GM12891 (cell line): Measurements from ENCODE around the gene VAV3.

Experiments
- DNase-seq: peaks from one replicate; pipeline ENCODE4 v3.0.0; 2011; ENCODE audit warnings: low spot score; ENCODE audit not compliant: insufficient read length
- FAIRE-seq: peaks from 2 replicates; lab custom pipeline; 2011; peaks lifted over from hg19 to GRCh38; lab: Jason Lieb, UNC
- PAX5 ChIP-seq: IDR thresholded peaks from 2 replicates; pipeline ENCODE4 v1.6.1; 2011; ENCODE audit warnings: low read length, moderate library complexity, mild to moderate bottlenecking; ENCODE audit not compliant: insufficient read depth, severe bottlenecking
- POLR2A ChIP-seq: IDR thresholded peaks from 2 replicates; pipeline ENCODE4 v1.6.1; 2011; ENCODE audit warnings: low read depth, low read length, control low read depth
- POLR2AphosphoS5 ChIP-seq: IDR thresholded peaks from 2 replicates; pipeline ENCODE4 v1.6.1; 2011; ENCODE audit warnings: low read depth, low read length, control low read depth
- POU2F2 ChIP-seq: IDR thresholded peaks from 2 replicates; pipeline ENCODE4 v1.6.1; 2011; ENCODE audit warnings: low read depth, mild to moderate bottlenecking, control low read depth, low read length, moderate library complexity
- SPI1 ChIP-seq: IDR thresholded peaks from 2 replicates; pipeline ENCODE4 v1.6.1; 2011; ENCODE audit warnings: low read depth, low read length, control low read depth
- TAF1 ChIP-seq: IDR thresholded peaks from 2 replicates; pipeline ENCODE4 v1.6.1; 2011; ENCODE audit warnings: low read depth, low read length, control low read depth

The VAV3 gene

DNA sequence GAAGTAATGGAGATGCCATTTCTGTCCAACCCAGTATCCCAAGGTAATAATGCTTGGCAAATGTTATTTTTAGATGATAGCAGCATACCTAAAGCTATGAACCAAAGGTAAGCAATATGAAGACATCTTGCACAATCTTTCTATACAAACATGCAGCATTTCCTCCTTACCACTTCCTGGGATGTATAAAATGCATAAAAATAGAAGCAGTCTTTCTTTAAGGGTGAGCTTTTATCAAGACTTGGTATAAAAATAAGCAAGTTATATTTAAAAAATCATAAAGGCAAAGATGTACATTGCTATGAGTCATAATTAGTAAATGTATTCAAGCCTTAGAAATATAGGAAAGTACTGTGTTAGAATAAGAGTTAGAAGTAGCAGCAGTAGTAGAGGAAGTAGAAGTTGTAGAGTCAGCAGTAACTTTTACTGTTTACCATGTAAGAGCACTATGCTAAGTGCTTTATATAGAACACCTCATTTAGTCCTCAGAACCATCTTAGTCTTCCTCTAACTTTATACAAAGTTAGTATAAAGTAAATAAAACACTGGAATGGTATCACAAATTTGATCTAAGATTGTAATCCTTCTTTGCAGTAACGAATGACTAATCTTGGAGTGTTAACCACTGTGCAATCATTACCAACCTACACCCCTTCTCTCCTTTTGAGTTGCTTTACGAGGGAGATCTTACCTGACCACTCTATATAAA, 371.3 kb downstream of the VAV3 start:
- DNase-seq (no peak), FAIRE-seq (no peak)
- TF ChIP-seq PAX5 (no peak), SPI1 (no peak), POU2F2 (no peak), TAF1 (no peak), POLR2A (no peak), POLR2AphosphoS5 (no peak)

GRCh38 chr1:107590900-107591622, 373.9 kb downstream of the VAV3 start:
- DNase-seq, result no peak
- no peak for FAIRE-seq
- TF ChIP-seq POLR2A, result no peak
- TF ChIP-seq SPI1, result peak; percentile 56

GRCh38 chr1:107590087-107590486, 374.9 kb downstream of the VAV3 start:
- FAIRE-seq (no peak), DNase-seq (no peak)
- TF ChIP-seq POU2F2, result no peak
- no peak for TF ChIP-seq SPI1

GRCh38 chr1:107588321-107588720, 376.7 kb downstream of the VAV3 start:
- FAIRE-seq (no peak), DNase-seq (no peak)
- TF ChIP-seq PAX5 (no peak), POLR2A (no peak), SPI1 (no peak), TAF1 (no peak), POLR2AphosphoS5 (no peak), POU2F2 (no peak)

GRCh38 chr1:107575226-107575625, 389.8 kb downstream of the VAV3 start:
- no peak for TF ChIP-seq SPI1
- no peak for TF ChIP-seq POLR2A
- TF ChIP-seq POU2F2, result no peak
- no peak for TF ChIP-seq PAX5
- no peak for TF ChIP-seq POLR2AphosphoS5
- FAIRE-seq, result no peak
- DNase-seq, result no peak

- TF ChIP-seq POLR2AphosphoS5, result no peak
- DNase-seq (no peak), FAIRE-seq (no peak)
These were observed 390.9 kb downstream of the VAV3 start for GRCh38 chr1:107574044-107574443.

GRCh38 chr1:107572674-107573211, 392.2 kb downstream of the VAV3 start:
- TF ChIP-seq SPI1 (no peak), PAX5 (no peak), POU2F2 (no peak), POLR2AphosphoS5 (no peak), TAF1 (no peak), POLR2A (no peak)
- no peak for FAIRE-seq
- DNase-seq, result no peak

DNA sequence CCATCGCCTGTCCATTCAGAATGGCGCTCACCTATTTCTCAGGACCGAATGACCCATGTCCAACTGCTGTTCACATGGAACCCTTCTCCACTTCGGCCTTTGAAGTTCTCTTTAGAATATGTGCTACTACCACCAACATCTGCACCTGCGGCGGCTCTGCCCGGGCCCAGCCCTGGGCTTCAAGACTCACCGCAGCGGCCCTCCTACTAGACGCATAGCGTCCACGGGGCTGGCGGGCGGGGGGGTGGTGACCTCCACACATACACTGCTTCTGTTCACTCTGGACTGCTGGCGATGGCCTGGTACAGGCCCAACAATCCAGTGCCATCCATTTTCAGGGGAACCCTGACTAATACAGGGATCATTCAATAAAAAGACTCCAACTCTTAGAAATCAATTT, 394.2 kb downstream of the VAV3 start:
- FAIRE-seq, result no peak
- no peak for DNase-seq
- no peak for TF ChIP-seq POLR2AphosphoS5
- no peak for TF ChIP-seq POLR2A
- no peak for TF ChIP-seq TAF1
- TF ChIP-seq SPI1, result no peak
- no peak for TF ChIP-seq POU2F2
- no peak for TF ChIP-seq PAX5

DNA sequence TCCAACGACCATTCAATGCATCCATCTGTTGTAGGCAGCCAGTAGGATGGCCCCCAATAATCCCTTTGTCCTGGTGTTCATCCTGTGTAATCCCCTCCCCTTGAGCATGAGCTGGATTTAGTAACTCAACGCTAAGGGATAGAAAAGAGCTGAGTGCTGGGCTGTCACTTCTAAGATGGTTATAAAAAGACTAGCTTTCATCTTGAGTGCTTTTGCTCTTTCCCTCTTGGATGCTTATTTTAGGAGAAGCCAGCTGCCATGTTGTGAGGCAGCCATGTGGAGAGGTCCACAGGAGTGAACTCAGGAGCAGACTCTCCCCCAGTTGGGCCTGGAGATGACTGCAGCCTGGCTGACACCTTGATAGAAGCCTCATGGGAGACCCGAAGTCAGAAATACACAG, 401.5 kb downstream of the VAV3 start:
- DNase-seq (no peak), FAIRE-seq (no peak)
- TF ChIP-seq TAF1 (no peak), POLR2AphosphoS5 (no peak), POU2F2 (no peak), PAX5 (no peak), SPI1 (no peak), POLR2A (no peak)

GRCh38 chr1:107559881-107560280, 405.1 kb downstream of the VAV3 start:
- TF ChIP-seq SPI1 (no peak), PAX5 (no peak), POLR2A (no peak), TAF1 (no peak), POU2F2 (no peak), POLR2AphosphoS5 (no peak)
- FAIRE-seq (no peak), DNase-seq (no peak)
